Dedifferentiated amniotic fluid mesenchymal stem cell (primary cell): ENCODE measurements around the gene IFIT2.

ENCODE experiments used
- DNase-seq: peaks from one replicate; pipeline ENCODE4 v3.0.0-alpha.2; 2016; ENCODE audit errors: extremely low spot score

IFIT2 gene

DNA sequence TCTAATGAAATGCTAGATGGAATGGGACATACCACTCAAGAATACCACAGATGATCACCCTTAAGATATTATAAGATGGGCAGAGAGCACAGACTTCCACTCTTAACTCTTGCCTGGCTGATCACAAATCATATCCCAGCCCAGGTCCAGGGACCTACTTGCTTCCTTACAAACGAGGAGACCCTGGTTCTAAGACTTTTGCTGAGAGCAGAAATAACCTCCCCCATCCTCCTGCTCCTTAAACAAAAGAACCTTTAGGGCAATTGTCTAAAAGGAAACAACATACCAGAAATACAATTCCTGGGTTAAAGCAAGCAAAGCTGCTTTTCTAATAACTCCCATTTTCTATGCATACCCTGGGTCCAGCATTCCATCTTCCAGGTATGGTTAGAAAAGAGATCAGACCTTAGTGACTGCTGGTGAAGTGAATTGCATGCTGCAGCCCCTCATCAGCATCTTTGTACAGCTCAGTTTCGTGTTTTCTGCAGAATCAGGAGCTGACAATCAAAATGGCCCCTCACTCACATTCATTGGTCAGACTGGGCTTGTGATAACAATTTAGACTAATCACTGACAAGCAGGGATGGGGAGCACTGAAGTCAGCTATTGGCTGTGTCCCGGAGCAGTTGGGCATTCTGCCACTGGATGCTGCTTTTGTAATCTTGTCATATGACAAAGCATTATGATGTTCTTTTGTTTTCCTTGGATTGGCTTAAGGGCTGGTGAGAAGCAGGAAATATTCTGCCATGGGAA lies 40.5 kb downstream of the IFIT2 start:
- DNase-seq = peak; percentile 56

DNA sequence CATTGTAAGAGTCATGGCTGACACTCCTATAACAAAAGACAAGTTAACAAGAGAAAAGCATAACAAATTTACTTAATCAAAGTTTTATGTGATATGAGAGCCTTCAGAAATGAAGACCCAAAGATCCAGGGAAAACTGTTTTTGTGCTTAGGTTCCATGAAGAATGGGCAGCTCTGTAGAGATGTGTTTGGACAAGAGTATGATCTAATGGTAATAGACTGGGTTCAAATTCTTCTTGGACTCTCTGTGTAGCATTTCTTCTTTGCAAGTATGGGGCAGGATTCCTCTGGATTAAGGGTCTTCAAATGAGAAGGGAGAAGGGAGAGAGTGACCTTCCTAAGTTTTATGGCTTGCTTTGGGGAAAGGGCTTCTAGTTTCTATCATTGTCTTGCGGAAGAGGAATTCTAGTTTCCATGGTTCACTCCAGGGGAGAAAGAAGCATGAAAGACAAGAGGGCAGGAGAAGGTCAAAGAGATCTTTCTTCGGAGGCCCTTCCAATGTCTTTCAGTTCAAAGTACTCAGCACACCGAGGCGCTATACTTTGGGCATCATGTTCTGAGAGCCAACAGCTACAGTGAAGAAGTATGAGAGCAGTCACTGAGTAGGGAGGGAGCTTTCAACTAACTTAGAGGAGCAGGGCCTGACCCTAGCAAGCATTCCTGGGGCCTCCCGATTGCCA lies 41.4 kb downstream of the IFIT2 start:
- DNase-seq = no peak

DNA sequence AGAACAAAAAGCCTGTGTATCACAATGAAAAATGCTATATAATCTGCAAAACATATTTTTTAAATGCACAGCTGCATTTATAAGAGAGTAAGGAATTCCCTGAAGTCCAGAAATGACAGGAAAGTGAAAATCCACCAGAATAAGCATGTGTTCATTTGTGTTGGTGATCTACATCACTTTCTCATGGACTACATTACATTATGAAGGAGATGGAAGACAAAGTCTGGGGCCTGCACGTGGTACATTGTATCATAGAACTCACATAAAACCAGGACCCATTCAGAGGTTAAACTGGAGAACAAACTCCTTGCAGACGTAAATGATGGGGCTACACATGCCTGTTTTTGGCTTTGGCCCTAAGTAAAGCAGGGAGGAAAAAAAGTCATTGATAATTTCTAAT lies 42.3 kb downstream of the IFIT2 start:
- DNase-seq = no peak

DNA sequence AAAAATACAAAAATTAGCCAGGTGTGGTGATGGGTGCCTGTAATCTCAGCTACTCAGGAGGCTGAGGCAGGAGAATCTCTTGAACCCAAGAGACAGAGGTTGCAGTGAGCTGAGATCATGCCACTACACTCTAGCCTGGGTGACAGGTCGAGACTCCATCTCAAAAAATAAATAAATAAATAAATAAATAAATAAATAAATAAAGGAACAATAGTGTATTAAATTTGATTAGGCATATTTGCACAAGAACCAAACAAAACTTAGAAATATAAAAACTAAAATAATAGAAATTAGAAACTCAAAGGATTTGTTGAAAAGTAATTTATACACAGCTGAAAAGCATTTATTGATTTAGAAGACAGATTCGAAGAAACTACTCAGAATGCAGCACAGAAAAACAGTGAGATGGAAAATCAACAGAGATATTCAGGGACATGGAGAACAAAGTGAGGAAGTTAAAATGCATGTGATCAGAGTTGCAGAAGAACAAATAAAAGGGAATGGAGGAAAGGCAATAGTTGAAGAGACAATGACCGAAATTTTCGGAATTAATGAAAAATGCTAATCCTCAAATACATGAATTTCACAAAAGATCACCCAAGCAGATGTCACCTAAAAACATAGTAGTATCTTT lies 43.6 kb downstream of the IFIT2 start:
- DNase-seq = no peak

DNA sequence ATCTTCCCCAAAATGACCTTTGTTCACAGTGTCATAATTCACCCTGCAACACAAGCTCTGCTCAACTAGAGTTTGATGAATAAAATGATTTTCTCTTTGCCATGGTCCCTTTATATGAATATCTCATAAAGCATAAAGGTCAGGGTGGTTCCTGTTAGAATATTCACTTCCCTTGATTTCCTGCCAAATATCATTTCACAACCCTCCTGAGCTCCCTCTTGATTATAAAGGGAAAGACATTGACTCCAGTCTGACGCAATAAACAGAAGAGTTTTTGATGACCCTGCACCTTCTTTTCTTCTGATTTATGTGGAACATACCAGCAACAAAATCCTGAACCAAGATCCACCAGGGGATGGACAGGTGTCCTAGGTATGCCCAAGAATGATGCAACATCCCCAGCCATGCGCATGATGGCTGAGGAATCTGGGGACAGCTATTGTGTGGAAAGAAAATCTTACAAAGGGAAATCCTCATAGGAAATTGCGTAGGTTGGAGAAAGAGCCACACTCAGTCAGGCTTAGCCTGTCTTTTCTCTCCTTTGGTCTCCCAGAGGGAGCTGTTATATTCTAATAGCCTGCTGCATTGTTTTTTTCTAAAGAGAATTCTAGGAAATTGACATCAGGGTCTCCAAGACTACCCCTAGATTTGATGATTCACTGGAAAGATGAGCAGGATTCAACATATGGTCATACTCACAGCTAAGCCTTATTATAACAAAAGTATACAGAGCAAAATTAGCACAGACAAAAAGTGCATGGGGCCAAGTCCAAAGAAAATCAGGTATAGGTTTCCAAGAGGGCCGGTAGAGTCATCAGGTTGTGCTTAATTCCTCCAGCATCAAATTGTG lies 44.8 kb downstream of the IFIT2 start:
- no peak for DNase-seq

DNA sequence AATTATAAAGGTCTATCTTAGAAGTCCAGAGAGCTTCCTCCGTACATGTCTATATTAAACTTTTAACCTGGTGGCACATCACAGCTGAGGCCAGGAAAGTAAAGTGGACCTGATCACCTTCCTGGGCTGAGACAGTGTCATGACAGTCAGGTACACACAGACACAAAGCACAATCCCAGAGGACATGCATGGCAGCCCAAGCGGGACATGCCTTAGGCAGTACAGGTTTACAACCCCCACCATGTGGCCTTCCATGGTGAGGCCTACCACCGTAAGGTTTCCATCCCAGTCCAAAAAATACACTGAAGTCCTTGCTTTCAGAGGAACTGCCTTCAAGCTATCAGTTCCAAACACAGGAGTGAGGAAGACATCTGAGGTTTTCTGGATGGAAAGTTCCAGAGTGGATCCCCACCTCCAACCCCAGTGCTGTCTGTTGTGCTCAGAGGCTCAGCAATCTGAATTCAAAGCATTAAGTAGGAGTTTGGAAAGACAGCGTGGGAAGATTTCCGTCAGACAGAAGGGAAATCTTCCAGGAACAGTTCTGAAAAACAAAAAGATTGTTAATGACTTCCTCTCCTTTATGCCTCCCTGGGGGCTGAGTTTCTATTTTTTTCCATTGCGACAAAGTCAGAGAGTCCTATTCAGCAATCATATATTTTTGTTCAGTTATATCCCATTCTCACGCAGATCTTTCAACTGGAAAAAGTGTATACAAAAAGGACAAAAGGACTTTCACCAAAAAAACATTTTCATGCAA lies 46.0 kb downstream of the IFIT2 start:
- no peak for DNase-seq

DNA sequence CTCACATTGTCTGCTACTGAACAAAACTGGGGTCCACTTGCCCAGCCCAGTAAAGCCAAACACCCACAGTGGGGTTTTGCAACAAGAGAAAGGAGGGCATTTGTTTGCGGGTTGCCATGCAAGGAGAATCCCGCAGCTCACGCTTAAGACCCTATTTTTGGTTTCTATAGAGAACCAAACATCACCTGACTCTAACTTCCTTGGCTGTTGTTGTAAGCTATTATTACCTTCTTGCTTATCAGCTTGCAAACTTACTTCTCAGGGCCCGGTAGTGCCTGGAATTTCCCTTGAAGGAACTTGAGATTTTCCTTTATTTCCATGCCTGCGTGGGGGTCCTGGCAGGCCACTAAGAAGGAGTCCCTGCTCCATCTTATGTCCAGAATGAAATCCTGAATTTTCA lies 46.6 kb downstream of the IFIT2 start:
- no peak for DNase-seq

DNA sequence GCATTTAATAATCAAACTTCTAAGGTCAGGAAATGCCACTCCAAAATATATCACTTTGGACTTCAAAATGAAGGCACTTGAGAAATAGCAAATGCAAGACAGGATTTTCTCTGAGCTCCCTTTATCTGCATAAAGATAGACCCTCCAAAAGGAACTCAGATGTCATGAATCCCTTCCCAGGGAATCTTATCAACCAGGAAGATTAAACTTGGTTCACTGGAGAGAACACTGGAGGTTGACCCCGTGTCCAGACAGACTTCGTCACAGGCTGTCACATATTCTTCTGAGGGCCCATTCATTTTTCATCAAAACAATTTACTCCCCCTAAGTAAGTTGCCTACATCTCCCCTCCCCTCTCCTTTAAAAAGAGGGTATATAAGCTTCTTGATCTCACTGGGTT lies 47.1 kb downstream of the IFIT2 start:
- DNase-seq = no peak

DNA sequence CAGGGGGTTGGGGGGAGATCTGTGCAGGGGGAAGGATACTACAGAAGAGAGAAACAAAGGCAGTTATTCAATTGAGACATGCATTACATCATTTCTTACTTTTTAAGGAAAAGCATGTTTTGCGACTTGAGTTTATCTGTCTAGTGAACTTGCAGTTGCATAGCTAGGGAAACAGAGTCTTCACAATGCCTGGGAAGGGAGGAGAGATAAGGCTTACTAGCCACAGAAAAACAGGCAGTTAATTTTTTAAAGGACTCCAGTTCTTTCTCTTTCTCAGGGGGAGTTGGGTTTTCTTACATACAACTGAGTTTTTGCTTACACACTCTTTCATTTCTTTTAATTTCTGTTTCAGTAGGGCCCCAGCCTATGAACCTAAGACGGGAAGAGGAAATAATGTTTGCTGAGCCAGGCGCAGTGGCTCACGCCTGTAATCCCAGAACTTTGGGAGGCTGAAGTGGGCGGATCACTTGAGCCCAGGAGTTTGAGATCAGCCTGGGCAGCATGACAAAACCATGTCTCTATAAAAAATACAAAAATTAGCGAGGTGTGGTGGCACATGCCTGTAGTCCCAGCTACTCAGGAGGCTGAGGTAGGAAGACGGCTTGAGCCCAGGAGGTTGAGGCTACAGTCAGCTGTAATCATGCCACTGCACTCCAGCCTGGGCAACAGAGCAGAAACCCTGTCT lies 48.9 kb downstream of the IFIT2 start:
- peak; percentile 17 for DNase-seq

DNA sequence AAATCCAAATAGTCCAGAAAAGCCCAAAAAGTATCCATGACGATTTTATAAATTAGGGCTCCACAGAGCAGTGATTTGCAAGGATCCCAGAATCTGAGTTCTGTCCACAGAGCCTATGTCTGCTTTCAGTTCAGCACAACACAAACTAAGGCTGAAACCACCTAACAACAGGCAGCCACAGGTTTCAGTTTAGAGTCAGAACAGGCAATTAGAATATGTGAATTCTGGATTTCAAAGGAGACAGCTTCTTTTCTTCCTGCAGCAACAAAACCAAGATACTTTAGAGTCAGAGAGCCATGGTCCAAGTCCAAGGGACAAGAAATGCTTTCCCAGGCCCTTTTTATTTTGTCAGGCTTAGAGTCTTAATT lies 49.5 kb downstream of the IFIT2 start:
- DNase-seq = peak; percentile 17

DNA sequence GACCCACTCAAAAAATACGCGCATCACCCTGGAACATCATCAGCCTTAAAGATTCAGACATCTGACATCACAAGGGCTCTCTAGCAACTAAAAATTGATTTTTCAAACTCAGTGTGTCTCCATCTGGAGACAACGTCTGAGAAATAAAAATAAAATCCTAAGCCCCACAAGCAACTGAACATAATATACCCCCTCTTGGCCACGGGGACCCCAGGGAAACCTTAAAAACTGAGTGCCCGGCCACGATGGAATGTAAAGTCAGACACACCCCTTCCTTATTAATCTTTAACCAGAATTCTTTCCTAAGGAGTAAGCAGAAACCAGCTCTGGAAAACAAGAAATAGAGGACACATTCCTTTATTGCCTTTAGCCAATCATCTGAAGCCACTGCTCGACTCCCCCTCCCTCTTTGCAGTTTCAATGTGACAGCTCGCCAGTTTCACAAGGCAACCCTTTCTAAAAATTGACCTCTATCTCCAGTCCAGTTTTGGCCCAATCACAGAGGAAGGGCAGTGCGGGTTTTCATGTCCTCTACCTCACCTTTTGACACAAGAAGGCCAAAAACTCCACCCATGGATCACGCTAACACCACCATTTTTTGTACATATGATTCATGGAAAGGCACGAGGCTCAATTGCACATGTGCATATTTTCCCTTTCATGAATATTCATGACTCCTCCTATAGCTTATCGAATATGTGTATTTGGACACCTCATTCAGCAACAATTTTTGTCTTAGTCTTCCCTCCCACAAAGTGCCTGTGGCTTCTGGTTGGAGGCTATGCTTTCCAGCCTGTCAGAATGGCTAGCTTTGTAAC lies 50.1 kb downstream of the IFIT2 start:
- DNase-seq = peak; percentile 97

DNA sequence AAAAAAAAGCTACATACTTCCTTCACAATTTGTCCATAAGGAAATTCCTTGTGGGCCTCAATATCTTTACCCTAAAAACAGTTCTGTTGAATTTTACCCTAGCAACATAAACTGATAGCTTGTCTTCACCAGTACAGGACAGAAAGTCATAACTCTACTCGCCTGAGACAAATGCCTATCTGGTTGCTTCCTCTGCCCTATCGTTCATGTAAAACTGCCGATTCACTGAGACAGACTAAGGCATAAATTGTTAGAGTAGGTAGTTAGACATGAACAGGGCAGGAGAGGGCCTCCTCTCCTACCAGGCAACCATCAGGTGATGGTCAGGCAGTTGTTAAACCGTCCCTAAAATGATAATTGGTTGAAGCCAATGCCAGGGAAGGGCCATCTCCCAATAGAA lies 51.0 kb downstream of the IFIT2 start:
- DNase-seq = no peak

DNA sequence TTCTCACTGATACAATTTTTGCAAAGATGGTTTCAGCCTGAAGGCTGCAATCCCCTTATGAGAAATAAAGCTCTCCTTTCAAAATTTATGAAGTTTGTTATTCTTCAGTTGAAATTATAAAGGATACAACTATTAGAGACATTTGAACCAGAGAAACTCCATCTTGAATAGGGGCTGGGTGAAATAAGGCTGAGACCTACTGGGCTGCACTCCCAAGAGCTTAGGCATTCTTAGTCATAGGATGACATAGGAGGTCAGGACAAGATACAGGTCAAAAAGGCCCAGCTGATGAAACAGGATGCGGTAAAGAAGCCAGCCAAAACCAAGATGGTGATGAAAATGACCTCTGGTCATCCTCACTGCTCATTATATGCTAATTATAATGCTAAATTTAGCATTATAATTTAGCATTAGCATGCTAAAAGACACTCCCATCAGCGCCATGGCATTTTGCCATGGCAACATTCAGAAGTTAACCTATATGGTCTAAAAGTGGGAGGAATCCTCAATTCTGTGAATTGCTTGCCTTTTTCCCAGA lies 53.6 kb downstream of the IFIT2 start:
- no peak for DNase-seq

DNA sequence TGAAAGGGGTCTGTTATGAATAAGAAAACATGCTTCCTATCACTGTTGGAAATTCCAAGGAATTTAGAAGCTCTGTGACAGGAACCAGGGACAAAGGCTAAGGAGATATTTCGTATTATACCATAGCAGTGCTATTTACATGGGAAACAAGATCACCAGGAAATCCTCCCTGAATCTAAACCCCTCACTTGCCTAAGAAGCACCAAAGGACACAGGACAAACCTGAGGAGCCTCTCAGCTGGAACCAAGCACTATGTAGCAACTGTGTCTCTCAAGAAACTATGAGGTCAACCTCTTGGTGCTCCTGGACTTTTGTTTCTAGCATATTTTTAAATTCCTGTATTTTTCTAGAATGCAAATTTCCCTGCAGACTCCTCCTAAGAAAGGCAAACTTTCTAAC lies 55.2 kb downstream of the IFIT2 start:
- DNase-seq = no peak

DNA sequence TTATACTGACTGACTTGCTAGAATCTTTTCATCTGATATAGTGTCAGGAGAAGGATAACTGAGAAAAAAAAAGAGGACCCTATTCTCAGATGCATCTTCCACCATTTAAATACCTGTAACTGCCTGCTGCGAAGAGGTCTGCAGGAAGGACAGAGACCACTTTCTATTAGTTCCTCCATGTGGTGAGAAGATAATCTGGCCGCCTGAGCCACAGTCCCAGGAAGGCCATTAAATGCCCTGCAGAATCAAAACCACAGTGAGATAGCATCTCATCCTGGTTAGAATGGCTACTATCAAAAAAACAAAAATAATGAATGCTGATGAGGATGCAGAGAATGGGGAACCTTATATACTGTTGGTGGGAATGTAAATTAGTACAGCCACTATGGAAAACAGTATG lies 56.1 kb downstream of the IFIT2 start:
- no peak for DNase-seq
